Gastrocnemius medialis (tissue), 4 donors: ENCODE results near the gene CTU2.

Experiments used
- POLR2A ChIP-seq, 2 donors: fragments of 450-650 bp; IDR thresholded peaks; one replicate each; pipeline ENCODE4 v1.6.1; 2017; ENCODE audit warnings: antibody characterized with exemption in 2 of 2, mild to moderate bottlenecking in 2 of 2, moderate library complexity in 2 of 2
- TF ChIP-seq, protein P1 (sequence below), 5 experiments: fragments of 450-650 bp in 3 of 5; fragments of 200-600 bp in 2 of 5; sonication (generic) in 2 of 5; IDR thresholded peaks in 4 of 5; conservative IDR thresholded peaks in 1 of 5; 1 replicate in 4 of 5; 2 replicates in 1 of 5; pipeline ENCODE4 v1.5.1; 2016 to 2019; ENCODE audit warnings: antibody characterized with exemption in 5 of 5, mild to moderate bottlenecking in 3 of 5, moderate library complexity in 3 of 5

DNA sequence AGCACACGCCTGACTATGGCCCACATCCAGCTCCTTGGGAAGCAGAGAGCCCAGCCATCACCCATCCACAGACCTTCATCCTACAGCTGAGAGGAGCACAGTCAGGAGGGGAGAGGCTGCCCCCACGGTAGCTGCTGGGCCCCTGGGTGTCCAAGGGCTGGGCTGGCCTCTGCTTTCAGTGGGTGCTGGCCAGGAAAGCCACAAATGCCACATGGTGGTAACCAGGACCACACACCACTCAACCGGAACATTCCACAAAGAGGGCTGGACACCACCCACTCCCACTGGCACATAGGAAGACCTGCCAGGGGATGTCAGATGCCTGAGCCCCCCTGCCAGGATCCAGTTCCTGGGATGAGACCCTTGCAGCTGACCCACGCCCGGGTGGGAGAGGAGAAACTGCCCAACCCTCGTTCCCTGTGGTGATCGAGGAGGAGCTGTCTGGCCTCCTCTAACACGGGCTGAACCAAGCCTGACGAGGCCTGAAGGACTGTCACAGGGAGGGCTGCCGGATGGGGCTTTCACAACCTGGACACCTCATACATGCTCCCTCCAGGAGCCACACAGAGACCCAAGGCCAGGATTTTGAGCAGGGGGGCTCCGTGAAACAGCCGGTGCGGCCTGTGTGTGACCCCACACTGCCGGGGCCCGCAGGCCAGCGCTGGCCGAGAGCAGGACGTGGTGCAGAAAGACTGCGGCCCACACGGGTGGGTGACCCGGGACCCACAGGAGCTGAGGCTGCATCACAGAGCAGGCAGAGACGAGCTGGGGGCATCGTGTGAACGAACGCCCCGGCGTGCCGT is 48.0 kb downstream of the CTU2 start:
- TF ChIP-seq POLR2A (IDR thresholded peaks at IDR 0.05), result no peak
- TF ChIP-seq, protein P1, sequence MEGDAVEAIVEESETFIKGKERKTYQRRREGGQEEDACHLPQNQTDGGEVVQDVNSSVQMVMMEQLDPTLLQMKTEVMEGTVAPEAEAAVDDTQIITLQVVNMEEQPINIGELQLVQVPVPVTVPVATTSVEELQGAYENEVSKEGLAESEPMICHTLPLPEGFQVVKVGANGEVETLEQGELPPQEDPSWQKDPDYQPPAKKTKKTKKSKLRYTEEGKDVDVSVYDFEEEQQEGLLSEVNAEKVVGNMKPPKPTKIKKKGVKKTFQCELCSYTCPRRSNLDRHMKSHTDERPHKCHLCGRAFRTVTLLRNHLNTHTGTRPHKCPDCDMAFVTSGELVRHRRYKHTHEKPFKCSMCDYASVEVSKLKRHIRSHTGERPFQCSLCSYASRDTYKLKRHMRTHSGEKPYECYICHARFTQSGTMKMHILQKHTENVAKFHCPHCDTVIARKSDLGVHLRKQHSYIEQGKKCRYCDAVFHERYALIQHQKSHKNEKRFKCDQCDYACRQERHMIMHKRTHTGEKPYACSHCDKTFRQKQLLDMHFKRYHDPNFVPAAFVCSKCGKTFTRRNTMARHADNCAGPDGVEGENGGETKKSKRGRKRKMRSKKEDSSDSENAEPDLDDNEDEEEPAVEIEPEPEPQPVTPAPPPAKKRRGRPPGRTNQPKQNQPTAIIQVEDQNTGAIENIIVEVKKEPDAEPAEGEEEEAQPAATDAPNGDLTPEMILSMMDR (IDR thresholded peaks at IDR 0.05 in 4 of 5, conservative IDR thresholded peaks at IDR 0.05 in 1 of 5), result no peak
